NOMO-1 treated with DMSO at 0.1 percent for 48 hours (cell line): Measurements from ENCODE around the gene HNRNPUL1.

Experiments
- DNase-seq: peaks from one replicate; lab custom pipeline; 2025; ENCODE audit not compliant: unreplicated experiment; lab: John Stamatoyannopoulos, UW

The HNRNPUL1 gene

GRCh38 chr19:41233748-41234240 lies 30.4 kb upstream of the HNRNPUL1 start:
- DNase-seq: peak; percentile 59

- DNase-seq: no peak
Observed at GRCh38 chr19:41234512-41235168, 29.5 kb upstream of the HNRNPUL1 start.

GRCh38 chr19:41235480-41235879 lies 28.7 kb upstream of the HNRNPUL1 start:
- DNase-seq: no peak

GRCh38 chr19:41238244-41238643 lies 25.9 kb upstream of the HNRNPUL1 start:
- no peak for DNase-seq

GRCh38 chr19:41239363-41239762 lies 24.8 kb upstream of the HNRNPUL1 start:
- no peak for DNase-seq

- DNase-seq: no peak
Observed at GRCh38 chr19:41239961-41240574, 24.1 kb upstream of the HNRNPUL1 start.

- no peak for DNase-seq
Observed at GRCh38 chr19:41241859-41242258, 22.3 kb upstream of the HNRNPUL1 start.

- DNase-seq: no peak
Observed at GRCh38 chr19:41244117-41244516, 20.1 kb upstream of the HNRNPUL1 start.

GRCh38 chr19:41245843-41246242 lies 18.3 kb upstream of the HNRNPUL1 start:
- DNase-seq: no peak

GRCh38 chr19:41248895-41249294 lies 15.3 kb upstream of the HNRNPUL1 start:
- no peak for DNase-seq

GRCh38 chr19:41249707-41250423 lies 14.3 kb upstream of the HNRNPUL1 start:
- DNase-seq: no peak

- DNase-seq: no peak
Observed at GRCh38 chr19:41253660-41254059, 10.5 kb upstream of the HNRNPUL1 start.

GRCh38 chr19:41255171-41255570 lies 9.0 kb upstream of the HNRNPUL1 start:
- no peak for DNase-seq

- no peak for DNase-seq
Observed at GRCh38 chr19:41261474-41262190, 2.5 kb upstream of the HNRNPUL1 start.

GRCh38 chr19:41263042-41263849 lies 926 bp upstream of the HNRNPUL1 start:
- peak; percentile 39 for DNase-seq

- DNase-seq: peak; percentile 12
Observed at GRCh38 chr19:41264581-41265394, 616 bp downstream of the HNRNPUL1 start.

- no peak for DNase-seq
Observed at GRCh38 chr19:41265395-41266153, 1.4 kb downstream of the HNRNPUL1 start.

GRCh38 chr19:41269055-41269454 lies 4.9 kb downstream of the HNRNPUL1 start:
- no peak for DNase-seq

GRCh38 chr19:41269571-41269970 lies 5.4 kb downstream of the HNRNPUL1 start:
- DNase-seq: no peak
